H7 (cell line): ENCODE results near the gene PACS2. TPM values are rescaled to one million over a fixed set of nuclear protein-coding genes. Genes with fewer than 3 reads are reported as not detected.
A peak's percentile ranks its signal among the peaks of the same experiment; 100 is the strongest.

Experiments used
- DNase-seq: peaks from one replicate; pipeline ENCODE4 v3.0.0; 2012
- H3K27me3 ChIP-seq: 2 replicates; pipeline ENCODE4 v1.6.0; 2011; ENCODE audit warnings: mild to moderate bottlenecking, low read length; ENCODE audit not compliant: control insufficient read depth, insufficient read depth
- H3K36me3 ChIP-seq: replicated peaks from 2 replicates; pipeline ENCODE4 v1.5.1; 2011; ENCODE audit warnings: low read length; ENCODE audit not compliant: control insufficient read depth, insufficient read depth
- H3K4me3 ChIP-seq: 2 replicates; pipeline ENCODE4 v1.5.1; 2011; ENCODE audit warnings: low read depth, mild to moderate bottlenecking, control low read depth, low read length, moderate library complexity; ENCODE audit not compliant: insufficient read depth
- total RNA-seq: library from RNA; depleted of rRNA; stranded (reverse); fragments of >200 nt; shearing (Covaris generic); gene quantifications from 2 replicates; pipeline ENCODE4 v1.2.3, GENCODE V29; 2014

The PACS2 gene
- total RNA-seq, 1 experiment from 2014 or later, result 79.2 TPM

- Histone ChIP-seq H3K4me3 (peak overlapping the region; percentile 69), H3K36me3 (no peaks in the 10 kb centered on the region)
- DNase-seq, result peak; percentile 87
Observed at GRCh38 chr14:105315211-105315721, 718 bp downstream of the PACS2 start.

DNA sequence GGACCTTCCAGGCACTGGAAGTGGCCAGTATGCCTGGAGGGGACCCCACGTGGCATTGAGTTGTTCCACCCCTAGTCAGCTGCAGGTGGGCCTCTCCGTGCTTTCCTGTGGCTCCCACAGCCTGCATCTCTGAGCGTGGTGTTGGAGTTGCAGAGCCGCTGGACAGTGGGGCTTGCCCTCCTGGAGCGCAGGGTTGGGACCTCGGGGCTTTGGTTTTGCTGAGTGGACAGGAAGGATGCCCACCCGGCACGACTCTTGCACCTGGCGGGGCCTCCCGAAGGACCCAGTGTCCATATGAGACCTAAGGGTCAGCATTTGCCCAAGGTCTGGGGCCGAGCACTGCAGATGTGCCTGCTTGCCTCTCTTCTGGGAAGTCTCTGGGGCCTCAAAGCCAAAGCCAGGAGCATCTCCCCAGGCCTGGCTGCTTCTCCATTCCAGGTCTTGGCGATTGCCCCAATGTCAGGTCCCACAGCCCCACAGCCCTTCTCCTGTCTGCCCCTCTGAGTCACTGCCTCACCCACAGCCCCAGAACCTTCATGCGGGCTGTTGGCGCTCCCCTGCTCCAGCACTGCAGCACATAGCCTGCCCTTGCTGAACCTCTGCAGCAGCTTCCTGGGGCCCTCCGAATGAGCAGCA is 1.5 kb downstream of the PACS2 start:
- Histone ChIP-seq H3K36me3 (no peaks in the 10 kb centered on the region), H3K4me3 (peak overlapping the region; percentile 69), H3K27me3 (no peaks in the 10 kb centered on the region; the same call in 1 of the 2 replicates)
- DNase-seq, result peak; percentile 52

More at GRCh38 chr14:105315211-105315721, 718 bp downstream of the PACS2 start:
- H3K27me3 ChIP-seq, result no peaks in the 10 kb centered on the region; the same call in 1 of the 2 replicates

GRCh38 chr14:105316577-105316941 is 2.0 kb downstream of the PACS2 start:
- Histone ChIP-seq H3K4me3 (no peak overlapping the region), H3K36me3 (no peaks in the 10 kb centered on the region), H3K27me3 (no peaks in the 10 kb centered on the region; the same call in 1 of the 2 replicates)

GRCh38 chr14:105316968-105317510 is 2.5 kb downstream of the PACS2 start:
- peak; percentile 22 for DNase-seq
- Histone ChIP-seq H3K4me3 (no peak overlapping the region), H3K36me3 (no peaks in the 10 kb centered on the region), H3K27me3 (no peaks in the 10 kb centered on the region; the same call in 1 of the 2 replicates)

More at GRCh38 chr14:105316577-105316941, 2.0 kb downstream of the PACS2 start:
- no peak for DNase-seq

DNA sequence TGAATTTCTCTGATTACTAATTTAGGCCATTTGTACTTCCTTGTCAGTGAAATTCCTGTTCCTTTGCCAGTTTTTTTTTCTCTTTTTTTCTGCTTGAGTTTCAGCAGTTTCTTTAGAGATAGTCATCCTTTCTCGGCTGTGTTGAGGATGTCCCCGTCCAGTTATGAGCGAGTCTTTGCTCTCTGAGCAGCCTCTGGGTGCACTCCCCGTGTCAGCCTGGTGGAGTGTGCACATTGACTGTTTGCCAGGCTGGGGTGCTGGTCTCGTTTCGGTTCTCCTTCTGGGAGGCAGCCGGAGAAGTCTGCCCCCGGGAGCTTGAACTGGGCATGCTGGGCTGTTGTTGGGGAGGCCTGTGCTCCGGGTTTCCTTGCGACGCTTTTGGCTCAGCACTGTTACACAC is 3.0 kb downstream of the PACS2 start:
- no peak overlapping the region for H3K4me3 ChIP-seq
- H3K36me3 ChIP-seq, result no peaks in the 10 kb centered on the region
- peak; percentile 40 for DNase-seq
- no peaks in the 10 kb centered on the region; the same call in 1 of the 2 replicates for H3K27me3 ChIP-seq

DNA sequence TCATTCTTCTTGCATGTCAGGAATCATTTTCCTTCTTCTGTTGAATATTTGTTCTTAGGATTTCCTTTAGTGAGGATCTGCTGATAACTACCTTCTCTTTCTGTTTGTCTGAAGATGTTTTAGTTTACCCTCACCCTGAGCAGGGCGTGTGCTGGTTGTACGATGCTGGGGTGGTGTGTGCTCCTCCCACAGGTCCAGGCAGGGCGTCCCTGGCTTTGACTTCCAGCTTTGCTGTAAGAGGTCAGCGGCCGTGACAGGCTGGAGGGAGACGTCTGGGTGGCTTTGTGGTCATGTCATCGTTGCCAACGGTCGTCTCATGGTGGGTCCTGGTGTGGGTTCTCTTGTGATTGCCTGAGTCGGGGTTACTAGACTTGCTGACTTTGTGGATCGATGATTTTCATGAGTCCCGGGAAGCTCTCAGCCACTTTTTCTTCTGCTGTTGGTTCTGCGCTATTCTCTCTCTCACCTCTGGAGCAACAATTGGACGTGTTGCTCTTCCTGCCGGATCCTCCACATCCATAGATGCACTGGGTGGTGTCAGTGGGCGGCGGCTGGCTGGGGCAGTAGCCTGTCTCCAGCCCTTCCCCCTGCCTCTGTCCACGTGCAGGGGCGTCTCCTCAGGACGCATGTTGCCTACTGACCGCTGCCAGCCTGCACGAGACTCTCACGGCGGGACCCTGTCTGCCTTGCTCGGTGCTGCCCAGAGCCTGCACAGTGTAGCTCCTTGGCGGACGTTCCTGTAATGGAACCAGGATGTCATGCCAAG is 8.4 kb downstream of the PACS2 start:
- Histone ChIP-seq H3K4me3 (no peak overlapping the region), H3K27me3 (no peaks in the 10 kb centered on the region), H3K36me3 (no peaks in the 10 kb centered on the region)
- peak; percentile 50 for DNase-seq

DNA sequence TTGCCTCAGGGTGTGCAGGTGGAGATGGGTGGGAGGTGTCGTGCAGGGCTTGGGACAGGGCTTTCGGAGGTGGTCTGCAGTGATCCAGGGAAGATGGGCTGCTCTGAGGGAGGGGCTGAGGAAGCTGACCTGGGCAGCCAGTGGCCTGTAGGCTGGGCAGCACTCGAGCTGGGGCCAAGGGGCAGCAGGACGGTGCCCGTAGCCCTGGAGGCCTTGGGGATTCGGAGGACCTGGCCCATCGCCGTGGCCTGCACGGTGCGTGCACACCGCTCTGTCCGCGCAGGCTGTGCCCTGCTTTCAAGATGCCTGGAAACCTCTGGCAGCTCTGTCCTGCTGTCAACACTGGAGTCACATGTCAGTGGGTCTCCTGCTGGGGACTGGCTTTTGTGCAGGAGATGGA is 9.1 kb downstream of the PACS2 start:
- DNase-seq, result peak; percentile 51
- H3K27me3 ChIP-seq, result no peaks in the 10 kb centered on the region

DNA sequence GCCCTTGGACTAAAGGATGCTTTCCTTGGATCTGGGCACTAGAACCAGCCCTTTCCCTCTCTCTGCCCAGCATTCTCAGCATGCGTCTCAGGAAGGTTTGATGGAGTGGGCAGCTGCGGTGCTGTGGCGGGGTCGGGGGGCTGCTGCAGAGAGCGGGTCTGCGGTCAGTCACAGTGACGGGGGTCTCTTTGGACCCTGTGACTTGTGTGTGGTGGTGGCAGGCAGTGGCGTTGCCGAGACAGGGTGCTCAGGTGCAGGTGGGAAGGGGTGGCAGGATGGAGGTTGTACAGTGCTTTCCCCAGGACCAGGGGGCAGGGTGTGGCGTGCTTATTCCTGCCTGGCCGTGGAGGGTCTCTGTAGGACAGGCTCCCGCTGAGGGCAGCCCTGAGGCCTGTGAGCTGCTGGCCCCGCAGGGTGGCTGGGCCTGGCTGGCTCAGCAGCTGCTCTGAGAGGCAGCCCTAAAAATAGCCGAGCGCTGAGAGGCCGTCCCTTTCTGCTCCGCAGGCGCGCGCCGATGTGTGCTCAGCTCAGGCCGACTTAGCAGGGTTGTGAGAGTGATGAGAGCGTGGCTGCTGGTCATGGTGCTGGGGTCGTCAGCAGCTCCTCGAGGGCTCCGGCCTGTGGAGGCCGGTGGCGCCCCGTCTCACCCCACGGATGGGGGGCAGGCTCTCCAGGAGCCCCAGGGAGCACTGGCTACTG is 9.7 kb downstream of the PACS2 start:
- DNase-seq, result peak; percentile 78
- H3K27me3 ChIP-seq, result no peaks in the 10 kb centered on the region
- H3K36me3 ChIP-seq, result no peaks in the 10 kb centered on the region
- no peak overlapping the region for H3K4me3 ChIP-seq

More for the DNA sequence above, 9.1 kb downstream of the PACS2 start:
- H3K36me3 ChIP-seq, result no peaks in the 10 kb centered on the region
- no peak overlapping the region for H3K4me3 ChIP-seq

DNA sequence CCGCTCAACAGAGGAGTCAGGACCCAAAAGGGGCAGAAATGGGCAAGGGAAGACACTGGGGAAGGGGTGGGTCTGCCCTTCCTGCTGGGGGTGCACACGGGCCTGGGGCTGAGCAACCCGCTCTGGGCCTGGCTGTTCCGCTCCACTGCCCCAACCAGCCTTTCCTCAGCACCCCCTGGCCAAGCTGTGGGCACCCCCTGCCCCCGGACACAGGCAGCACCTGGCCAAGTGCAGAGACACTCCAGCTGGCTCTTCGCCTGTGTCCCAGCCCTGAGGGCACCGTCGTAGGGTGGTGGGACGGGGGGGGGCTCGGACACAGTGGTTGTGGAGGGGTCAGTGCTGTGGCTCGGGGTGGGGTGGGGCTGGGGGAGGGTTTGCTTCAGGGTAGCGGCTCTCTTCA is 10.3 kb downstream of the PACS2 start:
- Histone ChIP-seq H3K4me3 (no peak overlapping the region), H3K27me3 (no peaks in the 10 kb centered on the region), H3K36me3 (no peaks in the 10 kb centered on the region)
- DNase-seq, result peak; percentile 64

DNA sequence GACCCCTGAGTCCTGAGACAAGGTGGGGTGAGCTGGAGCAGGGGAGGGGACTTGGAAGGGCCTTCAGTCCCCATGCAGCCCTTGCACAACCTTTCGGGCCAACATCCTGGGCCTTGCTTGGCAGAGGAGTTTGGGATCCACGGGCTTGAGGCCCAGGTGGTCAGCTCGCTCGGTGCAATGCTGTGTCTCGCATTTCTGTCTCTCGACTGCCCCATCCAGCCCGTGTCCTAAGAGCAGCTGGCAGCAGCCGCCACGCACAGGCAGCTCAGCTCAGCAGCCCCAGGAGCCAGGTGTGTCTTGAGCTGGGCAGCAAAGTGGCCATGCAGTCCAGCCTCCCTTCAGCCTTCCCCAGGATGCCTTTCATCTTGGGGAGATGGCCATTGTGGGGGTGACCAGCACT is 10.8 kb downstream of the PACS2 start:
- no peaks in the 10 kb centered on the region for H3K36me3 ChIP-seq
- DNase-seq, result peak; percentile 65

GRCh38 chr14:105325716-105326567 is 11.4 kb downstream of the PACS2 start:
- H3K4me3 ChIP-seq, result no peak overlapping the region
- DNase-seq, result peak; percentile 75
- no peaks in the 10 kb centered on the region for H3K36me3 ChIP-seq
- H3K27me3 ChIP-seq, result no peaks in the 10 kb centered on the region

More for the DNA sequence above, 10.8 kb downstream of the PACS2 start:
- Histone ChIP-seq H3K27me3 (no peaks in the 10 kb centered on the region), H3K4me3 (no peak overlapping the region)

- no peaks in the 10 kb centered on the region for H3K36me3 ChIP-seq
- DNase-seq, result no peak
- H3K4me3 ChIP-seq, result no peak overlapping the region
- no peaks in the 10 kb centered on the region for H3K27me3 ChIP-seq
Observed at GRCh38 chr14:105326568-105326867, 12.0 kb downstream of the PACS2 start.

DNA sequence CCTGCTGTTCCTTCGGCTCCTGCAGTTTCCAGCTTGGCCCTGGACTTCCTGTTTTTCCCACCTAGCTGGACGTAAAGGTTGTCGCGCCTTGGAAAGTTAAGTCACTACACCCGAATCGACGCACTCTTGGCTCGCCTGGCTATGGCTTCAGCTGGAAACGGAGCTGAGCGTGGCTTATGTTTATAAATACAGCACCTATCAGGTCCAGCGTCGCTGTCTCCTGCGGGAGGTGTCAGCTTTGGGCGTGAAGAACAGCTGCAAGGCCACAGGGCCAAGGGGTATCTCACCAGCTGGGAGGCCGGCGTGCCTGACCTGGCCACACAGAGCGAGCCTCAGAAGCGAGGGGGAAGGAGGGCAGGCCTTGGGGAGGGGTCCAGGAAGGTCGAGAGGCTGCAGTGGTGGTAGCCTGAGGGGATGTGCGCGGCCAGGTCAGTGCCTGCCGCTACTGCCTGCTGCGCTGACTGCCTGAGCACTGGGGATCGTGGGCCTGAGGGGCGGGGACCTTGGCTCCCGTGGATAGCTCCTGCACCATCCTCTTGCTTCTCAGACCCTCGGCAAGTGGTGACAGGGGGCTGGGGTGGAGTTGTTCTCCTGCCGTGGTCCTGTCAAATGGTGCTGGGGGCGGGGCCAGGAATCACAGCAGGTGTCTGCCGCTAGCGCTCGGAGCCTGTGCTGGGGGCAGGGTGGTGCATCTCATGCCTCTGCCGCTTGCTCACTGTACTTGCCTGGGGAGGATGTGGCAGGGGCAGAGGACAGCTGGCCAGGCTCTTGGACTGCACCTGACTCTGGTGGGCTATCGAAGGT is 12.5 kb downstream of the PACS2 start:
- peak; percentile 92 for DNase-seq
- no peaks in the 10 kb centered on the region for H3K36me3 ChIP-seq
- H3K27me3 ChIP-seq, result no peaks in the 10 kb centered on the region
- no peak overlapping the region for H3K4me3 ChIP-seq
